Transverse colon (tissue), 3 donors: Measurements from ENCODE around the gene CIAPIN1.

Source experiments
- EP300 ChIP-seq: sonication (generic); formaldehyde crosslinking; IDR thresholded peaks from one replicate; pipeline ENCODE4 v1.6.1; 2017; ENCODE audit warnings: antibody characterized with exemption, low read depth
- POLR2A ChIP-seq: fragments of 450-650 bp; IDR thresholded peaks from one replicate; pipeline ENCODE4 v1.6.1; 2016; ENCODE audit warnings: antibody characterized with exemption, mild to moderate bottlenecking, moderate library complexity
- TF ChIP-seq, protein P1 (sequence below), 5 experiments: fragments of 200-600 bp in 3 of 5; fragments of 450-650 bp in 2 of 5; sonication (generic) in 3 of 5; IDR thresholded peaks; 1 replicate in 2 of 5; 2 replicates in 3 of 5; pipeline ENCODE4 v1.5.1; 2016 to 2017; ENCODE audit warnings: antibody characterized with exemption in 5 of 5, inconsistent platforms in 3 of 5, mild to moderate bottlenecking in 2 of 5, moderate library complexity in 1 of 5

DNA sequence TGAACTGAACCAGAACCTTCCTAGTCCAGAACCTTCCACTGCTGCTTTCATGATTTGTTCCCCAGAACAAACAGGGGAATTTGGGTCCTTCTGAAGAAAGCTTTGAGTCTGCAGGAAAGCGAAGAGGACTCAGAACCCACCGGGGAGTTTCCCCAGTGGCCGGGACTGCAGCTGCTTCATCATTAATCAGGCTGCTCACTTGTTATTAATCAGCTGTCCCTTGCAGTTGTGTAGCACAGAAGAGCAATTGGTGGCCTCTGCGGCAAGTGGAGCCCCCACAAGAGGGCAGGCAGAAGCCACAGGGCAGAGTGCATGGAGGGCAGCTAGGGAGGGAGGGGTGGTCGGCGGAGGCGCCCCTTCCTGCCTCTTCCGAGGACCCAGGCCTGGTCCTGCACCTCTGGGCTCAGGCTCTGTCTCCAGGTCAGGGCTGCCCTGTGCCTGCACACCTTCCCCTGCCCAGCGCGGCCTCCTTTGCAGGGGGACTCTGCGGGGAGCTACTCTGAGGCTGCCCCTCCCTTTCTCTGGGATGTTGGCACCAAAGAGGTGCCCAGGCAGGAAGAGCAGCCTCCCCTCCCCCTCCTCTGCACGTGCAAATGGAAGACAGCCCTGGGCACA lies 35.7 kb downstream of the CIAPIN1 start:
- TF ChIP-seq POLR2A = no peak
- TF ChIP-seq, protein P1, sequence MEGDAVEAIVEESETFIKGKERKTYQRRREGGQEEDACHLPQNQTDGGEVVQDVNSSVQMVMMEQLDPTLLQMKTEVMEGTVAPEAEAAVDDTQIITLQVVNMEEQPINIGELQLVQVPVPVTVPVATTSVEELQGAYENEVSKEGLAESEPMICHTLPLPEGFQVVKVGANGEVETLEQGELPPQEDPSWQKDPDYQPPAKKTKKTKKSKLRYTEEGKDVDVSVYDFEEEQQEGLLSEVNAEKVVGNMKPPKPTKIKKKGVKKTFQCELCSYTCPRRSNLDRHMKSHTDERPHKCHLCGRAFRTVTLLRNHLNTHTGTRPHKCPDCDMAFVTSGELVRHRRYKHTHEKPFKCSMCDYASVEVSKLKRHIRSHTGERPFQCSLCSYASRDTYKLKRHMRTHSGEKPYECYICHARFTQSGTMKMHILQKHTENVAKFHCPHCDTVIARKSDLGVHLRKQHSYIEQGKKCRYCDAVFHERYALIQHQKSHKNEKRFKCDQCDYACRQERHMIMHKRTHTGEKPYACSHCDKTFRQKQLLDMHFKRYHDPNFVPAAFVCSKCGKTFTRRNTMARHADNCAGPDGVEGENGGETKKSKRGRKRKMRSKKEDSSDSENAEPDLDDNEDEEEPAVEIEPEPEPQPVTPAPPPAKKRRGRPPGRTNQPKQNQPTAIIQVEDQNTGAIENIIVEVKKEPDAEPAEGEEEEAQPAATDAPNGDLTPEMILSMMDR (IDR thresholded peaks at IDR 0.05) = no peak
- TF ChIP-seq EP300 = no peak
